Activated T-cell treated with anti-CD3 and anti-CD28 coated beads, Interleukin-2, amount 50 U/mL, for 48 hours (primary cell): Measurements from ENCODE around the gene PHF2.
A peak's percentile ranks its signal among the peaks of the same experiment; 100 is the strongest.

ENCODE experiments used
- DNase-seq, 2 experiments: peaks; one replicate each; pipeline ENCODE4 v3.0.0-alpha.2; 2020

Gene PHF2

GRCh38 chr9:93682155-93682968 is 106.0 kb downstream of the PHF2 start:
- DNase-seq, result peak; percentile 83 to 86

DNA sequence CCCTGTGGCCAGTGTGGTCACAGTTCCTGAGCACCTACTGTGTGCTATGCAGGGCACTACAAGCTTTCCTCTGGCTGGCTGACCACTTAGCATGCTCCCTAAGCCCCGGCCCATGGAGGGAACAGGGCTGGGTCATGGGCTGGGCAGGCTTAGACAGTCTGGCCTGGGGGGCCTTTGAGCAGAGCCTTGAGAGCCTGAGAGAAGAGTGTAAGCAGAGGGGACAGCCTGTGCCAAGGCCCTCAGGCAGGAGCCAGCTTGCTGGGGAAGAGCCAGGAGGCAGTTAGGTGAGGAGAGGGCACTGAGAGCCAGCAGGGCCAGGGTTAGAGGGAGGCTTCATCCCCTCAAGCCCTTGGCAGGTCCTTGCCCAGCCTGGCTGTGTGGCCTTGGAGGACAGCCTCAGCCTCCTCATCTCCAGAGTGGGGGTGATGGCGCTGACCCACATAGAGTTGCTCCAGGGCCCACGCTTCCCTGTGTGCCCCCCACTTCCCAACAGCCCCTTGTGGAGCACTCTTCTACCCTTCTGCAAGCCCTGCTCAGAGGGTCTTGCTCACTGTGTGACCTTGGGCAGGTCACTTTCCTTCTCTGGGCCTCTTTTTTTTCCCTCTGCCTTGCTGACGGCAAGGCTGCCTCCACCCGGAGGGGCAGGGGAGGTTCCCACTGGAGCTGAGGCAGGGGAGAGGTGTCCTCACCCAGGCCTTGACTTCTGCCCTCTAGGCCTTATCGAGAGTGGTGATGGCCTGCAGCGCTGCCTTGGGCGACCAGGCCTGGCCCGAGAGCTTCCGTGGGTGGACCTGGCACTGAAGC is 107.1 kb downstream of the PHF2 start:
- peak; percentile 7 to 10 for DNase-seq

DNA sequence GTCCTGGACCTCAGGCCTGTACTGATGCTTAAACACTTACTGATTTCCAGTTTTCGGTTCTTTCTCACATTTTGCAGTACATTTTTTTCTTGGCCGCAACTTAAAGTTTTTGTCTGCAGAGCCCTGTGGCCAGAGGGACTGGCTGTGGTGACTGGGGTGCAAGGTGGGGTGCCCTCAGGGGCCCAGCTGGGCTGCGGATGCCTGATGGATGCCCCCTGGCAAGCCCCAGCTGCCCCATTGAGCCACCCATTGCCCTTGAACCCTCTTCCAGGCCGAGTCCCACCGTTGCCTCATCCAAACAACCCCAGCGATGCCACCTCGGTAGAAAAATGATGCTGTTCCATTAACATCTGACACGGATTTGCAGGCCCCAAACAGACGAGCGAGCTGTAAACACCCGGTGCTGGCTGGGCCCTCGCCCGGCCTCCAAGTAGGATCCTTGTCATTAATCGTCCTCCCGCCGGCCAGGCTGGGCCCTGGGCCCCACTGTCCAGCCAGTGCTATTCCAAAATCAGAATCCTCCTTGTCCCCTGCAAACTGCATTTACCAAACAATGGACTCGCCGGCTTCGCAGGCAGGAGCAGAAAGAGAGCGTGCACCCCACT is 107.9 kb downstream of the PHF2 start:
- peak in 1 of 2 experiments; percentile 6 for DNase-seq

DNA sequence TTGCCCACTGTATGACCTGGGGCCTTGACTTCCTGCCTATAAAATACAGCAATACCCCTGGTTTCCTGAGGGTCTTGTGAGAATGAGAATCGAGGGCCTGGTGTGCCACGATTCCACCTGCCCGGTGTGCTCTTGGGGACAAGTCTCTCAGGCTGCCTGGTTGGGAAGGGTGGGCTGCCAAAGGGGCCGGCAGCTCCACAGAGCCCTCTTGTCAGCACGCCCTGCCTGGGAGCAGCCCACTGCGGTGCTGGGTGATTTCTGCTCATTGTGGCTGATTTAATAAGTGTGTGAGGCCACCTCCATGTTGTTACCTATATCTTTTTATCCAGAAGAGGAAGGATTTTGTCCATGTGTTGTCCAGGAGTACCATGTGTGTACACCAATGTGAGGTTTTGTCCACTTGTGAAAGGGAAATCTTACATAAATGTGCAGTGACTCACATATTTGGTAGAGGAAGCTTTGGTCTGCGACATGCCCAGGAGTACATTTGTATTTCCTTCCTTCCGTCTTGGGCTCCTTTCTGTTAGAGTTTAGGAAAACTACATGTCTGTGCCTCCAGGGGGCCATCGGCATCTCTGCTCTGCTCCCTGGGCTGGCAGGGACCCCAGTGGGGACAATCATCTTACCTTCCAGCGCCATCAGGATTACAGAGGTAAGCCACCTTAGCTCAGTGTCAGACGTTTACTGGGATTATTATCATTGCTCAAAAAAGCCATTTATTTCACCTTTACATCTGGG is 108.6 kb downstream of the PHF2 start:
- DNase-seq, result peak in 1 of 2 experiments; percentile 7

DNA sequence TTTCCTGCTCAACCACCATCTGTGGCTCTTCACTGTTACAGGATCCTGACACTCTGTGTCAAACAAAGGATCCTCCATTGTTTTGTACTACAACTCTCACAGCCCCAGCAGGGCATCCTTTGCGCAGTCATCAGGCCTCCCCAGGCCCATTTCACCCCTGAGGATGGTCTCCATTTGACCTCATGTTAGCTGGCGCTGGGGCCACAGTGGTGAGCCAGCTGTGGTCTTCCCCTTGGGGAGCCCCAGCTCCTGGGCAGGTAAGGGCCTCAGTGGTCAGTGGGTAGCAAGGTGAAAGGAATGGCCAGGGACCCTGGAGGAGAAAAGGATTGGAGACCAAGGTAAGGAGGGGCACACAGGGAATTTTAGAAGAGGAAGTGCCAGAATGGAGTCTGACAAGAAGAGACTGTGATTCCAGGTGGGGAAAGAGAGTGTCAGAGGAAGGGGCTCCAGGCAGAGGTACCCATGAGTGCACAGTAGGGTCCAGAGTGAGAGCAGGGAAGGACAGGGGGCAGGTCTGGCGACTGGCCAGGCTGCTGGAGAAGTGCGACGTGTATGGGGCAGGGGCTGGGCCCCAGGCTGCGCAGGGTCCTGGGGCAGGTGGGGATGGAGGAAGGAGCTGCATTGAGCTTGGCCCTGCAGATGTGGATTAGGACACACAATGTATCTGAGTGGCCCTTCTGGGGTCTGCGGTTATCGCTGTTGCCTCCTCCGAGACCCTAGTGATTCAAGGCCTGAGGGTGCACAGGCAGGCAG is 109.9 kb downstream of the PHF2 start:
- no peak for DNase-seq

DNA sequence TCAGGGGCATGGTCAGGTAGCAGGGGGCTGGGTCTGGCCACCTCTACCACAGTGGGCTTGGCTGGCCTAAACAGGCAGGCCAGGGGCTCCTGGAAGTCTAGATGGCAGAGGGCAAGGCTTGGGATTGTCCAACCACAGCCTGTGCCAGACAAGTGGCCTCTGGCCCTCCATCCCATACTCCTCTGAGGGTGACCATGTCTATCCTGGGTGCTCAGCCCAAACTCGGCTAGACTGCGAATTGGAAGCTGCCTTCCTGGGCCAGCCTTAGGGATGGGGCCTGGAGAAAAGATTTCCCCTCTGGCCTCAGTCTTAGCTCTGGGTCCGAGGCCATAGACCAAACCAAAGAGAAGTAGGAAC is 110.5 kb downstream of the PHF2 start:
- DNase-seq, result peak; percentile 5 to 6

- DNase-seq, result no peak
Measured at GRCh38 chr9:93690618-93691017, 114.2 kb downstream of the PHF2 start.

DNA sequence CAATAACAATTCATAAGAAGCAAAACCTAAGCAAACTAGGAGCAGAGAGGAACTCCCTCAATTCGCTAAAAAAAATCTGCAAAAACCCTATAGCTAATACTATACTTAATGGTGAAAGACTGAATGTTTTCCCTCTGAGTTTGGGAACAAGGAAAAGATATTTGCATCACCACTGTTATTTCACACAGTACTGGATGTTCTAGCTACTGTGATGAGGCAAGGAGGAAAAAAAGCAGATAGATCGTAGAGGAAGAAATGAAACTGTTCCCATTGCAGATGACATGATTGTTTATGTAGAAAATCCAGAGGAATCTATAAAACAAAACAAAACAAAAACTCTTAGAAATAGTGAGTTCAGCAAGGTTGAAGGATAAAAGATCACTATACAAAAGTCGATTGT is 116.7 kb downstream of the PHF2 start:
- no peak for DNase-seq

DNA sequence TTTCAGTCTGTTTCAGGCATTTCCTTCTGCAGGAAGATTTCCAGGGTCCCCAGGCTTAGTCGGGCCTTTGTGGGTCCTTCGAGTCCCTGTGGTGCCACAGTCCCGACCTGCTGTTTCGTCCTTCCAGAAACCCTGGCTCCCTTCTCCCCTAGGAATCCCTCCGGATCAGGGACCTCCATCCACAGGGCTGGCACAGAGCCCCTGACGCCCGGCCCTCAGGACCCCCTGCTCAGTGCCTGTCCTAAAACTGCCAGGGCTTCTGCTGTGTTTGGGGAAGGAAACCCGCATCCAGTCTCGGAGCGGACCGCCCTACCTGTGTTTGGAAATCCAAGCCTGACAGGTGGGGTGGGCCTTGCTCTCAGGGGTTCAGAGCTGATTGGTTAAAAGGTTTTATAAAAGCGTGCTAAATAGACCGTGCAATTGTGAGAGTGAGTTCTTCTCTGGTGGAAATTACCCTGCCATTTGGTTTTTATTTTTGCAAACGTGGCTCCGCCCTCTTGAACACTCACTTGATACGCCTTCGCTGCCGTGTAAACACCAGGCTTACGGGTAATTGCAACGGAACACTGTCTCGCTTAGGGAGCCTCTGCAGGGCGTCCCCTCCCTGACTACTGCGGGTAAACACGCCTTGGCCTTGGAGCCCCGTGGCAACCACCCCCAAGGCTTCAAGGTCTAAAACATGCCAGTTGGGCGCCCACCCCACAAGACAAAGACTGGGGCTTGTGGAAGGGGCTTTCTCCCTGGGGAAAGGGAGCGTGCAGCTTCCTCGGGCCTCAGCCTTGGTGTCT is 121.2 kb downstream of the PHF2 start:
- no peak for DNase-seq

- DNase-seq, result no peak
Measured at GRCh38 chr9:93698140-93698908, 121.9 kb downstream of the PHF2 start.

DNA sequence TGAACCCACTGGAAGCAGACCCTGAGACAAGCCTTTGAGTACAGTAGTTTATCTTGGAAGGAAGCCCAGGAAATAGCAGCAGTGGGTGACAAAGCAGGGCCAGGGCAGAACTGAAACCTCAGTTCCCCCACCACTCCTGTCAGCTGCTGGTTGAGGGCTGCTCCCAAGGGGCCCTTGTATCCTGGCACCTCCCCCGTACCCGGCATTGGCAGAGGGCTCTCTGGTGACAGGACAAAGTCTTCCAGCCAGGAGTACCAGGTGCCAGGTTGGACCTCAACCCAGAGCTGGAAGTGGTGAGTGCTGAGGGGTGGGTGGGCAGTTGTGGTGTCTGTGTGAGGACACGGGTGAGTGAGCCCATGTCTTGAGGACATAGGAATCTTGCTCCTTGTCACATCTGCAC is 123.3 kb downstream of the PHF2 start:
- no peak for DNase-seq

DNA sequence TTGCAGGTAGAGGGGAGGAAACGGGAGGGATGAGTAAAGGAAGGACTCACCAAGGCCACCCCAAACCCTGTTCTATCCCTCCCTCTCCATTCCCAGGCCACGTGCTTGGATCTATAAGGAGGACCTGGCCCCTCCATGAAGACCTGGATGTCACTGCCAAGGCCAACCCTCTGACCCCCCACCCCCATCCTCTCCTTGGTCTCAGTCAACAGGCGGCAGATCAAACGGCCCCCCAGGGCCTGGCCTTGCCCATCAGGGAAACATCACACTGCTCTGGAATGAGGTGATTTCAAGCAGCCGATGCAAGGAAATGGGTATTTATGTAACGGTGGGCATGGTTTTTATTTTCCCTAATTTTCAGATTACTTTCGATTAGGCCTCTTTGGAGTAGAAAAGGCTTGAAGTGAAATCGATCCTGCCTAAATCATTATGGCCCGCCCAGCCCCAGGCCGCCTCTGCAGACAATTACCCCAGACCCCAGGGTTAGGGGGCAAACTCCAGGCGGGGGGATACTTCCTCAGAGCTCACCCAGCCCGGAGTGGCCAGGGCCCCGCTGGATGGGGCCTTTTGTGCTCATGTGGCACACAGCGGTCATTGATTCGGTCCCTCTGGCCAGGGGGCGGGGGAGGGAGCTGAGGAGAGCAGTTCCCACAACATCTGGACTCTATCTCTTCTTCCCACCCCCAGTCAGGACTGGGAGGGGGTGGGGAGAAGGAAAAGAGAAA is 125.3 kb downstream of the PHF2 start:
- DNase-seq, result no peak

GRCh38 chr9:93702261-93702660 is 125.9 kb downstream of the PHF2 start:
- DNase-seq, result no peak

GRCh38 chr9:93708289-93708986 is 132.1 kb downstream of the PHF2 start:
- DNase-seq, result no peak

- no peak for DNase-seq
Measured at GRCh38 chr9:93708987-93709302, 132.6 kb downstream of the PHF2 start.

DNA sequence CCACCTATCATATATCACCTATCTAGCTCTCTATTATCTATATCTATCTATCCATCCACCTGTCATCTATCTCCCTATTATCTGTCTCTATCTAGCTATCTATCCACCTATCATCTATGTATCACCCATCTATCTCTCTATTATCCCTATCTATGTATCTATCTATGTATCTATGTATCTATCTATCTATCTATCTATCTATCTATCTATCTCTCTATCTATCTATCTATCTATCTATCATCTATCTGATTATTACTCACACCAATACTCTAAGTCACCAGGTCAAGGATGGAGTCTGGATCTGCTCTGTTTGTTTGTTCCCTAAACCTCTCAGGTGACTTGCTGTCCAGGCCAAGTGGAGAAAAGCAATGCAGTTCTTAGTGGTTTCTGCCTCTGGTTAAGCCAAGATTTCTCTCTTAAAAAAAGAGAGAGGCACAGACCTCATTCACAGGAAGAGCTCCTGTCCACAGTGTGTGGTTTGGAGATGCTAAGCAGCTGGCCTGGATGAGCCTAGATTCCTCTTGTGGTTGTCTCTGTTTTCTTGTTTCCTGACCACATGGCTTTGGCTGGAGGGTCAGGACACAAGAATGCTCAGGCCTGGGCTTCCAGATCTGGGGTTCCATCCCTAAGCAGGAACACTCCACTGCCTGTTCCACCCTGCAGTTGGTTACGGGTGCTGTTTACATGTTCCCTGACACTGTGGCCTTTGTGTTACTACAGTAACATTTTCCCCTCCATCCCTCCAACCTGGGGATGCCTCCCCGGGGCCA is 133.4 kb downstream of the PHF2 start:
- DNase-seq, result no peak

GRCh38 chr9:93710370-93710723 is 134.0 kb downstream of the PHF2 start:
- DNase-seq, result no peak

GRCh38 chr9:93711002-93711401 is 134.6 kb downstream of the PHF2 start:
- no peak for DNase-seq

DNA sequence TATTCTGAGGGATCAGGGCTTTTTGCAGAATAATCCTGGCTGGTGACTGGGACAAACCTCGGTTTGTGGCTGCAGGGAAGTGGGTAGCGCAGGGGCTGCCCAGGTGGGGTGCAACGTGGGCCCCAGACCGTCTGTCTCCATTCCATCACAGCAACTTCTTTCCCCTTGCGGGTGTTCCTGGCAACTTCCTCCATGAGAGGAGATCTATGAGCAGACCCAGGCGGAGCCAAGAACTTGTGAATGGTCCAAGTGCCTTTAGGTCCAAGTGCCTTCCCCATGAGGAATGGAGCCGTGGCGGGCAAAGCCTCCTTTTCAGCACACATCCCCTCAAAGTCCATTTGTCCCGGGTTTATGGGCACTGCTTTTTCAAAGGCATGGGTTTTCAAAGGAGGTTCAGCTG is 136.5 kb downstream of the PHF2 start:
- DNase-seq, result no peak
